ENCODE results near the gene TRIM54. TPM values are rescaled to one million over a fixed set of nuclear protein-coding genes. Genes with fewer than 3 reads are reported as not detected.
"Not testable (repeated sequence)": the region's sequence is repeated elsewhere in the genome, so short reads cannot be mapped to it uniquely, and the experiment has no call there.

TRIM54 gene
- total RNA-seq, 2 donors from 2014 or later, result 0.13 TPM; not detected in 1

- Mint-ChIP-seq H3K4me1 (peaks cover 19% of the 10 kb centered on the region), H3K27ac (peak within 1 kb of the TSS; percentile 98), H3K27me3 (no peaks in the 10 kb centered on the region), H3K36me3 (ENCODE audit: low read depth) (peaks cover 38% of the 10 kb centered on the region), H3K9me3 (no peaks in the 10 kb centered on the region), H3K4me3 (peak within 1 kb of the TSS; percentile 97)
- peak; percentile 99 for ATAC-seq (replicated peaks)
These were observed 40.8 kb downstream of the TRIM54 start, which contains the start of gene MPV17 for GRCh38 chr2:27322766-27323595. Gene MPV17 (minus strand): TSS chr2:27323097. CDS start chr2:27322517, 580 bp downstream.

GRCh38 chr2:27323596-27324285 is 41.5 kb downstream of the TRIM54 start:
- peaks cover 44% of the 10 kb centered on the region for H3K36me3 Mint-ChIP-seq (ENCODE audit: low read depth)
- H3K4me3 Mint-ChIP-seq, result peak overlapping the region; percentile 97
- peak overlapping the region; percentile 98 for H3K27ac Mint-ChIP-seq
- no peaks in the 10 kb centered on the region for H3K9me3 Mint-ChIP-seq
- H3K27me3 Mint-ChIP-seq, result no peaks in the 10 kb centered on the region
- peaks cover 19% of the 10 kb centered on the region for H3K4me1 Mint-ChIP-seq
- peak; percentile 2 for ATAC-seq (replicated peaks)

- ATAC-seq (replicated peaks), result no peak
- H3K4me1 Mint-ChIP-seq, result peaks cover 19% of the 10 kb centered on the region
- no peaks in the 10 kb centered on the region for H3K27me3 Mint-ChIP-seq
- H3K9me3 Mint-ChIP-seq, result no peaks in the 10 kb centered on the region
- peaks cover 49% of the 10 kb centered on the region for H3K36me3 Mint-ChIP-seq (ENCODE audit: low read depth)
- peak overlapping the region; percentile 97 for H3K4me3 Mint-ChIP-seq
- H3K27ac Mint-ChIP-seq, result peak overlapping the region; percentile 98
These were observed 42.5 kb downstream of the TRIM54 start for GRCh38 chr2:27324720-27325119.

- Mint-ChIP-seq H3K36me3 (ENCODE audit: low read depth) (peaks cover 89% of the 10 kb centered on the region), H3K4me1 (no peaks in the 10 kb centered on the region), H3K4me3 (no peak overlapping the region), H3K9me3 (no peaks in the 10 kb centered on the region), H3K27me3 (no peaks in the 10 kb centered on the region), H3K27ac (no peak overlapping the region)
- ATAC-seq (replicated peaks), result no peak
These were observed 53.1 kb downstream of the TRIM54 start for GRCh38 chr2:27335311-27335710.

- no peaks in the 10 kb centered on the region for H3K9me3 Mint-ChIP-seq
- H3K4me3 Mint-ChIP-seq, result no peak overlapping the region
- no peak for ATAC-seq (replicated peaks)
- peak overlapping the region; percentile 22 for H3K27ac Mint-ChIP-seq
- H3K36me3 Mint-ChIP-seq (ENCODE audit: low read depth), result peaks cover 89% of the 10 kb centered on the region
- no peaks in the 10 kb centered on the region for H3K27me3 Mint-ChIP-seq
- no peaks in the 10 kb centered on the region for H3K4me1 Mint-ChIP-seq
These were observed 53.9 kb downstream of the TRIM54 start for GRCh38 chr2:27336173-27336572.

GRCh38 chr2:27347641-27348040 is 65.4 kb downstream of the TRIM54 start:
- H3K27me3 Mint-ChIP-seq, result no peaks in the 10 kb centered on the region
- no peak for ATAC-seq (replicated peaks)
- H3K9me3 Mint-ChIP-seq, result no peaks in the 10 kb centered on the region
- H3K4me3 Mint-ChIP-seq, result no peak overlapping the region
- H3K27ac Mint-ChIP-seq, result no peak overlapping the region
- H3K36me3 Mint-ChIP-seq (ENCODE audit: low read depth), result peaks cover 49% of the 10 kb centered on the region
- peaks cover 17% of the 10 kb centered on the region for H3K4me1 Mint-ChIP-seq

- H3K4me1 Mint-ChIP-seq, result peaks cover 18% of the 10 kb centered on the region
- no peak overlapping the region for H3K4me3 Mint-ChIP-seq
- no peaks in the 10 kb centered on the region for H3K27me3 Mint-ChIP-seq
- no peak for ATAC-seq (replicated peaks)
- H3K27ac Mint-ChIP-seq, result peak overlapping the region; percentile 39
- no peaks in the 10 kb centered on the region for H3K9me3 Mint-ChIP-seq
- peaks cover 32% of the 10 kb centered on the region for H3K36me3 Mint-ChIP-seq (ENCODE audit: low read depth)
These were observed 68.0 kb downstream of the TRIM54 start for GRCh38 chr2:27350106-27350693.

GRCh38 chr2:27351802-27352598 is 69.8 kb downstream of the TRIM54 start:
- peaks cover 18% of the 10 kb centered on the region for H3K4me1 Mint-ChIP-seq
- peak overlapping the region; percentile 25 for H3K4me3 Mint-ChIP-seq
- no peaks in the 10 kb centered on the region for H3K9me3 Mint-ChIP-seq
- no peaks in the 10 kb centered on the region for H3K27me3 Mint-ChIP-seq
- peak; percentile 16 for ATAC-seq (replicated peaks)
- peak overlapping the region; percentile 8 for H3K27ac Mint-ChIP-seq
- peaks cover 36% of the 10 kb centered on the region for H3K36me3 Mint-ChIP-seq (ENCODE audit: low read depth)

GRCh38 chr2:27353386-27353761 is 71.1 kb downstream of the TRIM54 start:
- peaks cover 22% of the 10 kb centered on the region for H3K4me1 Mint-ChIP-seq
- not testable (repeated sequence) for H3K27ac Mint-ChIP-seq

GRCh38 chr2:27353762-27354596 is 71.8 kb downstream of the TRIM54 start:
- no peaks in the 10 kb centered on the region for H3K9me3 Mint-ChIP-seq
- no peak overlapping the region for H3K27ac Mint-ChIP-seq
- H3K36me3 Mint-ChIP-seq (ENCODE audit: low read depth), result peaks cover 34% of the 10 kb centered on the region
- H3K4me1 Mint-ChIP-seq, result peaks cover 25% of the 10 kb centered on the region
- no peaks in the 10 kb centered on the region for H3K27me3 Mint-ChIP-seq
- ATAC-seq (replicated peaks), result no peak
- peak overlapping the region; percentile 95 for H3K4me3 Mint-ChIP-seq

More at GRCh38 chr2:27353386-27353761, 71.1 kb downstream of the TRIM54 start:
- H3K4me3 Mint-ChIP-seq; H3K9me3 Mint-ChIP-seq; ATAC-seq (replicated peaks); H3K27me3 Mint-ChIP-seq: not testable (repeated sequence)
- peaks cover 33% of the 10 kb centered on the region for H3K36me3 Mint-ChIP-seq (ENCODE audit: low read depth)

GRCh38 chr2:27354597-27354927 is 72.3 kb downstream of the TRIM54 start:
- Mint-ChIP-seq H3K4me3 (peak overlapping the region; percentile 95), H3K27ac (no peak overlapping the region), H3K9me3 (no peaks in the 10 kb centered on the region), H3K4me1 (peaks cover 25% of the 10 kb centered on the region), H3K36me3 (ENCODE audit: low read depth) (peaks cover 28% of the 10 kb centered on the region), H3K27me3 (no peaks in the 10 kb centered on the region)
- no peak for ATAC-seq (replicated peaks)

GRCh38 chr2:27356056-27356381 is 73.8 kb downstream of the TRIM54 start:
- Mint-ChIP-seq H3K4me1 (peaks cover 20% of the 10 kb centered on the region), H3K36me3 (ENCODE audit: low read depth) (peaks cover 20% of the 10 kb centered on the region), H3K9me3 (no peaks in the 10 kb centered on the region), H3K27ac (peak overlapping the region; percentile 97), H3K4me3 (peak overlapping the region; percentile 95), H3K27me3 (no peaks in the 10 kb centered on the region)
- ATAC-seq (replicated peaks), result peak; percentile 54

- H3K36me3 Mint-ChIP-seq (ENCODE audit: low read depth), result peaks cover 20% of the 10 kb centered on the region
- peaks cover 19% of the 10 kb centered on the region for H3K4me1 Mint-ChIP-seq
- H3K27me3 Mint-ChIP-seq, result no peaks in the 10 kb centered on the region
- peak; percentile 84 for ATAC-seq (replicated peaks)
- no peaks in the 10 kb centered on the region for H3K9me3 Mint-ChIP-seq
- peak within 1 kb of the TSS; percentile 95 for H3K4me3 Mint-ChIP-seq
- H3K27ac Mint-ChIP-seq, result peak within 1 kb of the TSS; percentile 97
These were observed 74.4 kb downstream of the TRIM54 start, which contains the start of gene GTF3C2 for GRCh38 chr2:27356382-27357181. Gene GTF3C2 (minus strand): TSS chr2:27356764. CDS start chr2:27343554, 13,210 bp downstream.
